Medulla oblongata (tissue), 1 donor: ENCODE measurements around the gene LIN7B.
"Not testable (repeated sequence)": the region's sequence is repeated elsewhere in the genome, so short reads cannot be mapped to it uniquely, and the experiment has no call there.

Experiments used
- DNase-seq: peaks from one replicate; pipeline ENCODE4 v3.0.0-alpha.2; 2015; ENCODE audit errors: extremely low spot score

LIN7B gene

GRCh38 chr19:49142866-49143335 lies 28.7 kb downstream of the LIN7B start:
- DNase-seq = peak; percentile 95

GRCh38 chr19:49145573-49146407 lies 31.6 kb downstream of the LIN7B start:
- peak; percentile 83 for DNase-seq

GRCh38 chr19:49146408-49146770 lies 32.2 kb downstream of the LIN7B start:
- DNase-seq = not testable (repeated sequence)

GRCh38 chr19:49148044-49148682 lies 34.0 kb downstream of the LIN7B start:
- DNase-seq = no peak

- peak; percentile 93 for DNase-seq
Observed at GRCh38 chr19:49148784-49149651, 34.8 kb downstream of the LIN7B start.

GRCh38 chr19:49149652-49150105 lies 35.5 kb downstream of the LIN7B start:
- peak; percentile 84 for DNase-seq

- DNase-seq = peak; percentile 85
Observed at GRCh38 chr19:49150106-49150943, 36.2 kb downstream of the LIN7B start.

GRCh38 chr19:49150944-49151243 lies 36.7 kb downstream of the LIN7B start:
- no peak for DNase-seq

- DNase-seq = no peak
Observed at GRCh38 chr19:49151267-49152118, 37.3 kb downstream of the LIN7B start.

GRCh38 chr19:49152119-49152550 lies 38.0 kb downstream of the LIN7B start:
- DNase-seq = no peak

- no peak for DNase-seq
Observed at GRCh38 chr19:49153167-49153809, 39.1 kb downstream of the LIN7B start.

- no peak for DNase-seq
Observed at GRCh38 chr19:49154279-49154678, 40.1 kb downstream of the LIN7B start.

- DNase-seq = no peak
Observed at GRCh38 chr19:49155005-49155819, 41.0 kb downstream of the LIN7B start, which contains the start of gene HRC. HRC (minus strand) TSS chr19:49155396; CDS start chr19:49155237, 159 bp downstream.

- no peak for DNase-seq
Observed at GRCh38 chr19:49155820-49156346, 41.7 kb downstream of the LIN7B start.

- peak; percentile 84 for DNase-seq
Observed at GRCh38 chr19:49157445-49158224, 43.5 kb downstream of the LIN7B start, which contains the start of gene TRPM4. TRPM4 (plus strand) TSS chr19:49157792; CDS start chr19:49157867, 75 bp downstream.

GRCh38 chr19:49160450-49161189 lies 46.5 kb downstream of the LIN7B start:
- no peak for DNase-seq

GRCh38 chr19:49161987-49162386 lies 47.8 kb downstream of the LIN7B start:
- DNase-seq = no peak
